Right kidney (tissue), 1 donor: ENCODE data around the gene CCDC198.

Experiments used
- DNase-seq: peaks from one replicate; pipeline ENCODE4 v3.0.0-alpha.2; 2016

The CCDC198 gene

DNA sequence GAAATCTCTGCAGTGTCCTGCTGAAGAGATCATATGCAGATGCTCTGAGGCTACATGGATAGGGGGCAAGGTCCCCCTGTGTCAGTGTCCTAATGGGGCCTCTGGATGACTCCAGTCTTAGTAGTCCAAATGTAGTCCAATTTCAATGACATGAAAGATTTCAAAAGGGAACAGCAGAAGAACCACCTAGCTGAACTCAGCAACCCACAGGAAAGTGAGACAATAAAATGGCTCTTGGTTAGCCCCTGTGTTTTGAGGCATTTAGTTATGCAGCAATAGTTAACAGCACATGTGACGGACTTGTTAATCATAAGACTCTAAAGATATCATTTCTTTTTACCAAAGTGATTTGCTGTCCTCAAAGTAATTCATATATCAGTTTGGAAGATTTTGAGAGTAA lies 22.7 kb downstream of the CCDC198 start:
- DNase-seq: no peak

DNA sequence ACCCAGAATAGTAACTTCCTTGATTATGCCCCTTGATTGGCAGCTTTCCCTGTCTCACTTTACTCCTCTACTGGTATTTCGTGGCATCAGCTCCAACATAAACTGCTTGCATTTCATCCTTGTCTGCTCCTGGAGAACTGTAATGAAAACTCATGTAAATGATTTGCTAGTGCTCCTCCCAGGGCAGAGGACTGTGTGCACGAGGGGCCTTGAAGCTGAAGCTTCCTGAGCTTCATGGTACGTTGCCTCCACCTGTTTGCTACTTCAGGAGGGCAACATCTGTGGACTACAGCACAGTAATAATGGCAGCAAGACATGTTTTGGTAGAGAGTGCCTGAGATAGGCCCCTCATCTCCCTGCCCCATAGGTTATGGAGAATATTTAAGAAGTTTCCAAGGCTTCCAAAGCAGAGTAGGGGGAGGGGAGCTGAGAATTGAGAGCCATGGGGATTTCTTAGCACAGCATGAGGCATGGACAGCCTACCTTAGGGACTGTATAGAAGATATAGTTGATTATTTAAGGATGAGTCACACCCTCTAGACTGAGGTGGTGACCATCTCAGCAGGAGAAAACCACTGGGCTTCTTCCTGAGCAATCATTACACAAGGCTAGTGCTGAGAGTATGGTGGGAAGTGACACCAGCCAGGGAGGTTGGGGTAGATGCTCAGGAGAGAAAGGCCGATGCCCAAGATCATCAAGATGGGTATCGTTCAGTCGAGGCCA lies 29.5 kb downstream of the CCDC198 start:
- no peak for DNase-seq

DNA sequence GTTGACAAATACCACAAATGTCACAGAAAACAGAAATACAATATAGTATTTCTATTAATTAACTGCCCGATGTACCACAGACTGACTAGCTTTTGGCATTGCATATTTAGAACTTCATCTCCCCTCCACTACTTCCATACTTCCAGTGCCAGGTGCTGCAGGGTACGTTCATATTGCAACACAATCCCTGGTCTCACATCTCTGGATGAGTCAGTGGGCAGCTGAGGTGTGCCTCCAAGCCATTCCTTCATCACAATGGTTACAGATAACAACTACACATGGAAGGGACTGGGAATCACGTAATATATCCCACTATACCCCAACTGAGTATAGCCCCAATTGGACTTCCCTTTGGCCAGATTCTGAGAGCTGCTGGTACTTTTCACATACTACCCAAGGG lies 31.1 kb downstream of the CCDC198 start:
- DNase-seq: no peak

DNA sequence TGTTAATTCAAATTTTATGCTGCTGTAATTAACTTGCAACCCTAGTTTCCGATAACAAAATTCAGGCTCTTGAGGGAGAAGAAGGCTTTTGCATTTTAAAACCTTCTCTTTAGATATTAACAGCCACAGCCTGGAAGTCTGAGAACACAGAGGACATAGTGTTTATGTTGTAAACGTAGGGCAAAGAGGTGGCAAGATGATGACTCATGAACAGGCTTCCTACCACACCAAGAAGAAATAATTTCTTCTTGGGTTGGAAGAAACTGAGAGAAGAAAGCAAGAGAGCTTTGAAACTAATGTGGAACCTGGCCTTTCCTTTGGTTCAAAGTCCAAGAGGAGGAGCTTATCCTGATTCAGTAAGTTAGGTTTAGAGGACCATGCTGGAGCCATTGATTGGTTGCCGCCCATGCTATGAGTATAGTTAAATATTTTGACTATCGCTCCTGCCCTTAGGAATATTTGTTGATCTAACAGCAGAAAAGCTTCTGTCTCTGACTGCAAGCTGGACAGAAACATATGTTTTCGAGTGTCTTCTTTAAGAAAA lies 31.8 kb downstream of the CCDC198 start:
- no peak for DNase-seq

DNA sequence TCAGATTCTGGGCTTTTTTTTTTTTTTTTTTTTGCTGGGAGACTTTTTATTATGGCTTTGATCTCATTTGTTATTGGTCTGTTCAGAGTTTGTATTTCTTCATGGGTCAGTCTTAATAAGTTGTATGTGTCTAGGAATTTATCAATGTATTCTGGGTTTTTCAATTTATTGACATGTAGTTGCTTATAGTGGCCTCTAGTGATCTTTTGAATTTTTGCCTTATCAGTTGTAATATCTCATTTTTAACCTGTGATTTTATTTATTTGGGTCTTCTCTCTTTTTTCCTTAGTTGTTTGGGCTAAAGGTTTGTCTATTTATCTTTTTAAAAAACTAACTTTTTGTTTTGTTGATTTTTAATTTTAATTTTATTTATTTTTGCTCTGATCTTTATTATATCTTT lies 57.7 kb downstream of the CCDC198 start:
- no peak for DNase-seq

DNA sequence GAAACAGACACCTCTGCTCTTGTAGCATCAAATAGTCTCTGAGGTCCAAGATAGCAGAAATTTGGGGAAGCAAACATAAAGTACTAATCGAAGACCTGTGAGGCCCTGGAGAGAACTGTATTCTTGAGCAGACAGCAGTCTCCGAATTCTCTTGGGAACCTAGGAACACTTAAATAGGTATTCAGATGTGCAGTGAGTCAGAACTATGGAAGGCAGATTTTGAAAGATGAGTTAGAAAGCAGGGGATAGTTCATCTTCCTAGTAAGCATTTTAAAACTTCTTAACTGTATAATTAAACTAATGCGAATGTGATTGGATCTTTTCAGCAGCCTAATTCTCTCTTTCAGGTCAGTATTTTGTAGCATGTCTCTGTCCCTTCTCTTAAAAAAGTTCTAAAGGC lies 72.7 kb downstream of the CCDC198 start:
- DNase-seq: no peak

DNA sequence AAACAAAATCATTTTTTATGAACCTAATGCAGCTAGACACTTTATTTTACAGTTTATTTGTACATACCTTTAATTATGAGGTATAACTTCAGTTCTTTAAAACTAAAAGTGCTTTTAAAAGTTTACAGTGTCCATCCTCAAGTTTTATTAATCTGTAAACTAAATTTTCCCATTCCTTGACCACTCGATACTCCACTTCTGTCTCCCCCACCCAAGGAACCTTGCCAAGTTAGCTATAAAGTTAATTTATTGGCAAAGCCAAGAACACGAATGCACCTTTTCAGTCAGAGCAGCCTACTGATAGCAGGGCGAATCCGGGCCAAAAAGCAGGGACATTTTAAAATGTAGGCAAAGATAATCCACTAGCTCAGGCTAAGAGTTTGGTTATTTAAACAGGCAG lies 73.6 kb downstream of the CCDC198 start:
- no peak for DNase-seq
